Upper lobe of left lung (tissue), 4 donors: ENCODE measurements around the gene TUSC2.

Experiments used
- CTCF ChIP-seq, 6 experiments: fragments of 450-650 bp in 4 of 6; fragments of 200-600 bp in 2 of 6; sonication (generic) in 2 of 6; IDR thresholded peaks; one replicate each; pipeline ENCODE4 v1.5.1; 2016 to 2019; ENCODE audit warnings: antibody characterized with exemption in 6 of 6
- EP300 ChIP-seq, 4 donors: sonication (generic); formaldehyde crosslinking; IDR thresholded peaks; one replicate each; pipeline ENCODE4 v1.5.1; 2017; ENCODE audit warnings: antibody characterized with exemption in 4 of 4, control low read depth in 2 of 4
- POLR2A ChIP-seq, 4 donors: fragments of 450-650 bp; IDR thresholded peaks; one replicate each; pipeline ENCODE4 v1.5.1; 2016 to 2017; ENCODE audit warnings: antibody characterized with exemption in 4 of 4, mild to moderate bottlenecking in 2 of 4
- POLR2AphosphoS5 ChIP-seq, 2 donors: sonication (generic); formaldehyde crosslinking; IDR thresholded peaks; one replicate each; pipeline ENCODE4 v1.5.1; 2017; ENCODE audit warnings: antibody characterized with exemption in 2 of 2

GRCh38 chr3:50324351-50325112, 3.5 kb downstream of the TUSC2 start:
- no peak for TF ChIP-seq POLR2A (IDR thresholded peaks at IDR 0.05)
- peak in 1 of 2 donors; percentile 35 for TF ChIP-seq POLR2AphosphoS5 (IDR thresholded peaks at IDR 0.05)
- TF ChIP-seq CTCF (IDR thresholded peaks at IDR 0.05) = peak; percentile 86 to 95 (median 91)
- no peak for TF ChIP-seq EP300 (IDR thresholded peaks at IDR 0.05)
